Peyer's patch (tissue), 4 donors: ENCODE measurements around the gene ATG2B.

Experiments used
- POLR2A ChIP-seq, 2 donors: fragments of 450-650 bp; IDR thresholded peaks; one replicate each; pipeline ENCODE4 v1.5.1; 2017; ENCODE audit warnings: antibody characterized with exemption in 2 of 2, mild to moderate bottlenecking in 2 of 2, moderate library complexity in 2 of 2
- TF ChIP-seq, protein P1 (sequence below), 6 experiments: fragments of 450-650 bp in 4 of 6; fragments of 200-600 bp in 2 of 6; sonication (generic) in 1 of 6; IDR thresholded peaks; one replicate each; pipeline ENCODE4 v1.5.1; 2017 to 2019; ENCODE audit warnings: antibody characterized with exemption in 6 of 6, mild to moderate bottlenecking in 3 of 6, moderate library complexity in 1 of 6

DNA sequence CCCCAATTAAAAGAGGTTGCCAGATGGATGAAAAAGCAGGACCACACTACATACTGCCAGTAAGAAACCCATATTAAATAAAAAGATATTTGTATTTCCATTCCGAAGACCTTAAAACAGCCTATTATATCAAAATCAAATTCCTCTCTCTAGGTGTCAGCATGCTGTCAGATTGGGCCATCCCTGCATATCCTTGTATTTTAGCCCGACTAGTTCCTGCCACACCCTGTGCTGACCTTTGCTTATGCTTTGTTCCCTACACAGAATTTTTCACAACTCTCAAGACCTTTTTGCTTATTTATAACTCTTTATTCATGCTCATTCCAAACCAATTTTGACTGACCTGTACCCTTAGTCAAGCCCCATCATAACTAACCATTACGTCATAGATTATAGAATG is 13.0 kb upstream of the ATG2B start:
- TF ChIP-seq, protein P1, sequence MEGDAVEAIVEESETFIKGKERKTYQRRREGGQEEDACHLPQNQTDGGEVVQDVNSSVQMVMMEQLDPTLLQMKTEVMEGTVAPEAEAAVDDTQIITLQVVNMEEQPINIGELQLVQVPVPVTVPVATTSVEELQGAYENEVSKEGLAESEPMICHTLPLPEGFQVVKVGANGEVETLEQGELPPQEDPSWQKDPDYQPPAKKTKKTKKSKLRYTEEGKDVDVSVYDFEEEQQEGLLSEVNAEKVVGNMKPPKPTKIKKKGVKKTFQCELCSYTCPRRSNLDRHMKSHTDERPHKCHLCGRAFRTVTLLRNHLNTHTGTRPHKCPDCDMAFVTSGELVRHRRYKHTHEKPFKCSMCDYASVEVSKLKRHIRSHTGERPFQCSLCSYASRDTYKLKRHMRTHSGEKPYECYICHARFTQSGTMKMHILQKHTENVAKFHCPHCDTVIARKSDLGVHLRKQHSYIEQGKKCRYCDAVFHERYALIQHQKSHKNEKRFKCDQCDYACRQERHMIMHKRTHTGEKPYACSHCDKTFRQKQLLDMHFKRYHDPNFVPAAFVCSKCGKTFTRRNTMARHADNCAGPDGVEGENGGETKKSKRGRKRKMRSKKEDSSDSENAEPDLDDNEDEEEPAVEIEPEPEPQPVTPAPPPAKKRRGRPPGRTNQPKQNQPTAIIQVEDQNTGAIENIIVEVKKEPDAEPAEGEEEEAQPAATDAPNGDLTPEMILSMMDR (IDR thresholded peaks at IDR 0.05), result no peak
- no peak for TF ChIP-seq POLR2A (IDR thresholded peaks at IDR 0.05)
